Neural progenitor cell (in vitro differentiated cells): ENCODE measurements around the gene MRPL51.

ENCODE experiments used
- EZH2 ChIP-seq: fragments of 200-600 bp; sonication (generic); IDR thresholded peaks from 2 replicates; pipeline ENCODE4 v1.6.1; 2017; ENCODE audit warnings: antibody characterized with exemption, mild to moderate bottlenecking, moderate library complexity
- EZH2phosphoT487 ChIP-seq: fragments of 200-600 bp; sonication (generic); IDR thresholded peaks from 2 replicates; pipeline ENCODE4 v1.6.1; 2017; ENCODE audit warnings: antibody characterized with exemption
- TF ChIP-seq, protein P1 (sequence below): fragments of 200-600 bp; sonication (generic); IDR thresholded peaks from 2 replicates; pipeline ENCODE4 v1.5.1; 2017; ENCODE audit warnings: antibody characterized with exemption, mild to moderate bottlenecking

DNA sequence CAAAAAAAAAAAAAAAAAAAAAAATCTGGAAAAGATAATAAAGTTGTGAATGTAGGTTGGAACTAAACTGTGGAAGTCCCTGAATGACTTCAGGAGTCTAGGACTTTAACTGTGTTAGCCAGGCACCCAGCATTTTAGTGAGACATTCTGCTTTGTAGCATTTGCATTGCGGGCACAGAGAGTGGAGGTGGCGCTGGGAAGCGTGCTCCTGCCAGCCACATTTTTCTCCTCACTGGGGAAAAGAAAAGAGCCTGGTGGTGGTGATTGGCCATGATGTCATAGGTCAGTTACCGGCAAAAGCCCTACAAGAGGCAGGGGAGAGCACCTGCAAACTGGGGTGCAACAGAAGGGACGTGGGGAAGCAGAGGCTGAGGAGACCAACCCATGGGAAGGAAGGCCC lies 31.6 kb upstream of the MRPL51 start:
- TF ChIP-seq, protein P1, sequence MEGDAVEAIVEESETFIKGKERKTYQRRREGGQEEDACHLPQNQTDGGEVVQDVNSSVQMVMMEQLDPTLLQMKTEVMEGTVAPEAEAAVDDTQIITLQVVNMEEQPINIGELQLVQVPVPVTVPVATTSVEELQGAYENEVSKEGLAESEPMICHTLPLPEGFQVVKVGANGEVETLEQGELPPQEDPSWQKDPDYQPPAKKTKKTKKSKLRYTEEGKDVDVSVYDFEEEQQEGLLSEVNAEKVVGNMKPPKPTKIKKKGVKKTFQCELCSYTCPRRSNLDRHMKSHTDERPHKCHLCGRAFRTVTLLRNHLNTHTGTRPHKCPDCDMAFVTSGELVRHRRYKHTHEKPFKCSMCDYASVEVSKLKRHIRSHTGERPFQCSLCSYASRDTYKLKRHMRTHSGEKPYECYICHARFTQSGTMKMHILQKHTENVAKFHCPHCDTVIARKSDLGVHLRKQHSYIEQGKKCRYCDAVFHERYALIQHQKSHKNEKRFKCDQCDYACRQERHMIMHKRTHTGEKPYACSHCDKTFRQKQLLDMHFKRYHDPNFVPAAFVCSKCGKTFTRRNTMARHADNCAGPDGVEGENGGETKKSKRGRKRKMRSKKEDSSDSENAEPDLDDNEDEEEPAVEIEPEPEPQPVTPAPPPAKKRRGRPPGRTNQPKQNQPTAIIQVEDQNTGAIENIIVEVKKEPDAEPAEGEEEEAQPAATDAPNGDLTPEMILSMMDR, result no peak
- TF ChIP-seq EZH2phosphoT487, result no peak
- TF ChIP-seq EZH2, result no peak
